Pancreas (tissue), 10 donors: ENCODE measurements around the gene YPEL5. TPM values are rescaled to one million over a fixed set of nuclear protein-coding genes. Genes with fewer than 3 reads are reported as not detected.
A peak's percentile ranks its signal among the peaks of the same experiment; 100 is the strongest.

Experiments used
- ATAC-seq, 4 donors: fragments of 200-7000 bp; cut with Tn5 transposase; one replicate each; pipeline versions ENCODE4 v1.8.0 to v1.9.1; 2020; ENCODE audit warnings: mild to moderate bottlenecking in 4 of 4, moderate library complexity in 4 of 4
- DNase-seq, 6 donors: peaks; one replicate each; pipeline ENCODE4 v3.0.0-alpha.2; 2020
- FAIRE-seq: peaks from 2 replicates; lab custom pipeline; 2012; peaks lifted over from hg19 to GRCh38; lab: Jason Lieb, UNC
- H3K27ac ChIP-seq, 4 donors: fragments of 200-600 bp; sonication (generic); 1 replicate in 3 of 4; 2 replicates in 1 of 4; pipeline versions ENCODE4 v1.5.0 to v1.8.0; 2020
- H3K27me3 ChIP-seq, 4 donors: fragments of 200-600 bp; one replicate each; pipeline ENCODE4 v1.8.0; 2021
- H3K36me3 ChIP-seq, 3 donors: fragments of 200-600 bp; sonication (generic) in 1 of 3; one replicate each; pipeline versions ENCODE4 v1.5.0 to v1.8.0; 2020 to 2021
- H3K4me1 ChIP-seq, 3 donors: fragments of 200-600 bp; one replicate each; pipeline ENCODE4 v1.8.0; 2021
- H3K4me3 ChIP-seq, 4 donors: fragments of 200-600 bp; sonication (generic) in 2 of 4; one replicate each; pipeline versions ENCODE4 v1.5.0 to v1.8.0; 2020 to 2021
- H3K9me3 ChIP-seq, 4 donors: fragments of 200-600 bp; one replicate each; pipeline ENCODE4 v1.8.0; 2021
- CTCF ChIP-seq, 4 donors: fragments of 200-600 bp; sonication (generic) in 3 of 4; IDR thresholded peaks; one replicate each; pipeline versions ENCODE4 v1.5.0 to v1.8.0; 2021; ENCODE audit warnings: antibody characterized with exemption in 4 of 4
- WGBS, 2 donors: extraction: QIAGEN DNeasy Blood & Tissue Kit; methylation state at CpG; one replicate each; pipeline ENCODE4 v1.1.7; 2013; 5-methylcytosine and 5-hydroxymethylcytosine counted together
- intact Hi-C, 3 donors: fragments of 100-400 bp; cut with DNase I; formaldehyde crosslinking; loops; one replicate each; pipeline versions ENCODE4 v1.11.1 to v1.14.2; 2022
- polyA plus RNA-seq, 2 donors: library from polyadenylated mRNA; stranded (reverse); fragments of 200-250 nt; gene quantifications; one replicate each; pipeline ENCODE4 v1.2.3, GENCODE V29; 2013
- total RNA-seq, 6 donors: library from RNA; stranded (reverse); fragmentation: NEBNext Ultra II Directional in 4 of 6; extraction: Animal tissue kit (Norgen Biotek cat#: 25700) in 4 of 6; gene quantifications; one replicate each; pipeline versions ENCODE4 v1.2.1 to v1.2.4, GENCODE V29; 2021 to 2023
- donor health status: healthy with polysubstance abuse.
- donor health status: DM: no; HTN: no; CAD: no; lungs with moderate emphysema.
- donor health status: DM: no; HTN: no; CAD: no.
- donor health status: control.
- donor health status: control.
- donor health status: Bipolar disorder and iron deficiency.
- donor health status: DM: yes; HTN: yes; CAD: no.
- donor health status: DM: no; HTN: no; CAD: no.
- donor health status: DM: no; HTN: no; CAD: no.
- donor health status: DM: yes; HTN: yes; CAD: no.

The YPEL5 gene
- total and polyA plus RNA-seq, 8 donors = 20.6 to 53.2 (median 27.1) TPM

GRCh38 chr2:30204281-30204680, 57.5 kb downstream of the YPEL5 start:
- H3K27me3 ChIP-seq = no peaks in the 10 kb centered on the region
- H3K9me3 ChIP-seq = no peaks in the 10 kb centered on the region
- intact Hi-C loops = no loop called here
- no peak for DNase-seq
- WGBS, 2 donors = 84 to 95% methylated on average over 4 of the region's 4 CpGs
- TF ChIP-seq CTCF (IDR thresholded peaks at IDR 0.05) = no peak
- peaks cover 0 to 6% (median 0%) of the 10 kb centered on the region in 3 donors for H3K4me1 ChIP-seq
- no peak overlapping the region for H3K27ac ChIP-seq
- FAIRE-seq = no peak
- H3K36me3 ChIP-seq = no peaks in the 10 kb centered on the region
- ATAC-seq = no peak
- H3K4me3 ChIP-seq = no peak overlapping the region

GRCh38 chr2:30205456-30205855, 58.6 kb downstream of the YPEL5 start:
- Histone ChIP-seq H3K4me3 (no peak overlapping the region), H3K36me3 (no peaks in the 10 kb centered on the region), H3K9me3 (no peaks in the 10 kb centered on the region), H3K27me3 (no peaks in the 10 kb centered on the region), H3K4me1 (peaks cover 0 to 6% (median 0%) of the 10 kb centered on the region in 3 donors), H3K27ac (no peak overlapping the region)
- TF ChIP-seq CTCF (IDR thresholded peaks at IDR 0.05) = no peak
- intact Hi-C loops = loop anchor here in 1 of 3 donors (5.0 kb wide), 1 partner anchor 502 kb away; no protein-coding TSS in a partner anchor
- DNase-seq (no peak), FAIRE-seq (no peak), ATAC-seq (no peak)
- 81 to 100% methylated on average over 1 of the region's 1 CpG for WGBS, 2 donors

- intact Hi-C loops = loop anchor here in 2 of 3 donors (2.0 to 5.0 kb wide), 2 partner anchors 500 to 501 kb away; no protein-coding TSS in a partner anchor
- WGBS, 2 donors = 81 to 90% methylated on average over 9 of the region's 9 CpGs
- Histone ChIP-seq H3K36me3 (no peaks in the 10 kb centered on the region), H3K4me1 (peaks cover 0 to 6% (median 0%) of the 10 kb centered on the region in 3 donors), H3K4me3 (no peak overlapping the region), H3K27me3 (no peaks in the 10 kb centered on the region), H3K9me3 (no peaks in the 10 kb centered on the region), H3K27ac (no peak overlapping the region)
- no peak for DNase-seq
- no peak for ATAC-seq
- TF ChIP-seq CTCF (IDR thresholded peaks at IDR 0.05) = no peak
- FAIRE-seq = no peak
Measured at GRCh38 chr2:30206461-30207430, 59.9 kb downstream of the YPEL5 start.

GRCh38 chr2:30208453-30208852, 61.6 kb downstream of the YPEL5 start:
- intact Hi-C loops = loop anchor here in 1 of 3 donors (5.0 kb wide), 1 partner anchor 499 kb away; no protein-coding TSS in a partner anchor
- no peak overlapping the region for H3K27ac ChIP-seq
- WGBS, 2 donors = 0 to 1% methylated on average over 2 of the region's 2 CpGs
- H3K9me3 ChIP-seq = no peaks in the 10 kb centered on the region
- H3K4me1 ChIP-seq = no peaks in the 10 kb centered on the region
- peak; percentile 56 to 84 (median 70) for TF ChIP-seq CTCF (IDR thresholded peaks at IDR 0.05)
- DNase-seq (peak in 4 of 6 donors; percentile 43 to 70 (median 46)), ATAC-seq (peak; percentile 93 to 100 (median 98)), FAIRE-seq (no peak)
- H3K36me3 ChIP-seq = no peaks in the 10 kb centered on the region
- no peaks in the 10 kb centered on the region for H3K27me3 ChIP-seq
- no peak overlapping the region for H3K4me3 ChIP-seq
